Mesenteric fat pad (tissue), 1 donor: Measurements from ENCODE around the gene ATP8B3. TPM values are rescaled to one million over a fixed set of nuclear protein-coding genes. Genes with fewer than 3 reads are reported as not detected.

Experiments
- DNase-seq: peaks from one replicate; pipeline ENCODE4 v3.0.0-alpha.2; 2020; ENCODE audit warnings: low spot score
- total RNA-seq: library from RNA; stranded (reverse); fragmentation: NEBNext Ultra II Directional; extraction: Animal tissue kit (Norgen Biotek cat#: 25700); gene quantifications from one replicate; pipeline ENCODE4 v1.2.1, GENCODE V29; 2021
- donor health status: DM: yes; HTN: yes; CAD: no.

ATP8B3 gene
- total RNA-seq, 1 donor from 2014 or later, result 0.80 TPM

DNA sequence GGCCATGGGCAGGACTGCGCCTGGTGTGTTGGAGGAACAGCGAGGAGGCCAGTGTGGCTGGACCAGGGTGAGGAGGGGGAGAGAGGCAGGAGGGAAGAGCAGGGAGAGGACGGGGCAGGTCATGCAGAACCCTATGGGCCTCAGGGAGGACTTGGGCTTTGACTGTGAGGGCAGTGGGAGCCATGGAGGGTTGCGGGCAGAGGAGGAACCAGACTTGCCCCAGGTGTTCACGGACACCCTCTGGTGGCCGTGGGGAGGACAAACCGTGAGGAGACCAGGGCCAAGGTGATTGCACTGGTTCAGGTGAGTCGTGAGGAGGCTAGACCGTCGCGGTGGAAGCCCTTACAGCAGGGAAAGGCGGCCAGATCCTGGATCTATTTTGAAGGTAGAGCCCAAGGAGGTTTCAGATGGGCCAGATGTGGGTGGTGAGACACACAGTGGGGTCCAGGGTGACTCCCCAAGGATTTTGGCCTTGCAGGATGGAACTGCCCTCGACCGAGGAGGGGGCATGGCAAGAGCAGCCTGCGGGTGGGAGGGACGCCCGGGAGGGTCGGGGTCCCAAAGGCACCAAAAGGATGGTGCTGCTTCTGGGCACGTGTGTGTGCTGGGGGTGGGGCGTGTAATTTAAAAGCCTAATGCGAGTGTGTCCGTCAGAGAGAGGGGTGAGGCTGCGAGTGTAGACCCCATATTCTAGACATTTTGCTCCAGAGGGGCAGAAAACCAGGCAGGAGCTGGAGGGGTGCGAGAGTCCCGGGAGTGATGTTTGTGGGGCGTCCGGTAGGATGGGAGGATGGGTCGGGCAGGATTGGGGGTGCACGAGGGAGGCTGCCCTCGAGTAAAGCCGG, 39.0 kb upstream of the ATP8B3 start:
- no peak for DNase-seq

DNA sequence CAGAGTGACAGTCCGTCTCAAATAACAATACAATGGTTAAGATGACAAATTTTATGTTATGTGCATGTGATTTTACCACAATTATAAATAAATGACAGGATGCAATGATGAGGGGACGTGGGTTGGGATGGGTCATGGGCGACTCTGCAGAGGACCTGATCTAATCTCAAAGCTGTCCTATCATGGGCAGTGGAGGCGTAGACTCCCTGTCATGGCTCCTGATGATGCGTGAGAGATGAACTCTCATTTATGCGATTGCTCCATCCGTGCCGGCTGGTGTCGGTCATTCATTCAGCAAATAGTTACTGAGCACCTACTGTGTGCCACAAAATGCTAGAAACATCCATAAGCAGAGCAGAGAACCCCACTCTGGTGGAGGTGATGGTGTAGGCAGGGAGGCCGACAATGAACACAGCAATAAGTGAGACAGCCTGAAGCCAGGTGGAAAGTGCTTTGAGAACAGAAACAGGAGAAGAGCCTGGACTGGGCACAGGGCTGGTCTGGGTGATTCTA, 37.9 kb upstream of the ATP8B3 start:
- no peak for DNase-seq

DNA sequence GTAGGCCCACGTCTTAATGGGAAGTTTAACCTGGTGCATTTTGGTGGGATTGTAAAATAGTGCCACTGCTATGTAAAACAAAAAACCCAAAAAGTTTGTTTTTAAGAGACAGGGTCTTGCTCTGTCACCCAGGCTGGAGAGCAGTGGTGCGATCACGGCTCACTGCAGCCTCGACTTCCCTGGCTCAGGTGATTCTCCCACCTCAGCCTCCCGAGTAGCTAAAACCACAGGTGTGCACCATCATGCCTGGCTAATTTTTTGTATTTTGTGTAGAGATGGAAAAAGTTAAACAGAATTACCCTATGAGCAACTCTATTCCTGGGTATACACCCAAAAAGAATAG, 37.0 kb upstream of the ATP8B3 start:
- DNase-seq, result no peak

DNA sequence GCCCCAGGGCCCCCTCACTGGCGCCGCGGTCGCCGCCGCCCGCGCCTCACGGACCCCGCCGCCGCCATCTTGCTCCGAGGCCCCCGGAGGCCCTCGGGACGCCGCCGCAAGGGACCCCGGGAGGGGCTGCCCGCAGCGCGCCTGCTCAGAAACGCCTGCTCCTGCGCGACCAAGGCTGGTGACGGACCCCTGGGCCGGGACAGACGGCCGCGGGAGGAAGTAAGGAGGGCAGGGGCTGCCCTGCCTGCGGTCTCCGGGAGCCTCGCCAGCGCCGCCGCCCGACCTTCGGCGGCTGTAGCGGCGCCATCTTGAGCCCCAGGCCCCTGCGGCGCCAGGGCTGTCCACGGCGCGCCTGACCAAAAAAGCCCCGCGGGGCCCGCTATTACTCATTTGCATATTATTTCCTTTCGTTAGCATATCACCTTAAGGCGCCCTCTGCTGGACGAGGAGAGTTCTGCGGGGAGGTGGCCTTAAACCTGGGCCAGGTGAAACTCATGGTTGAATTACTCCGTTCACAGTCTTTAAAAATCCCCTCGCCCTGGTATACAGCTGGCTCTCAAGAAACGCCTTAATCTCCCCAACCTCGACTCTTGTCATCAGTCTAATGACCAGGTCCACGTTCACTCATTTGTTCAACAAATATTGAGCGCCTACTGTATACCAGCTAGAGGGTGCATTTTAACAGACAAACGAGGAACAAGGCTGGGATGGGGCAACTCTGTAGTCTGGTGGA, 36.5 kb upstream of the ATP8B3 start, which contains the start of gene REXO1:
Gene REXO1, minus strand, starts transcription at position 85 of the 733 bp plus-strand sequence. CDS start 125 bp downstream, outside the sequence.
- peak; percentile 97 for DNase-seq

DNA sequence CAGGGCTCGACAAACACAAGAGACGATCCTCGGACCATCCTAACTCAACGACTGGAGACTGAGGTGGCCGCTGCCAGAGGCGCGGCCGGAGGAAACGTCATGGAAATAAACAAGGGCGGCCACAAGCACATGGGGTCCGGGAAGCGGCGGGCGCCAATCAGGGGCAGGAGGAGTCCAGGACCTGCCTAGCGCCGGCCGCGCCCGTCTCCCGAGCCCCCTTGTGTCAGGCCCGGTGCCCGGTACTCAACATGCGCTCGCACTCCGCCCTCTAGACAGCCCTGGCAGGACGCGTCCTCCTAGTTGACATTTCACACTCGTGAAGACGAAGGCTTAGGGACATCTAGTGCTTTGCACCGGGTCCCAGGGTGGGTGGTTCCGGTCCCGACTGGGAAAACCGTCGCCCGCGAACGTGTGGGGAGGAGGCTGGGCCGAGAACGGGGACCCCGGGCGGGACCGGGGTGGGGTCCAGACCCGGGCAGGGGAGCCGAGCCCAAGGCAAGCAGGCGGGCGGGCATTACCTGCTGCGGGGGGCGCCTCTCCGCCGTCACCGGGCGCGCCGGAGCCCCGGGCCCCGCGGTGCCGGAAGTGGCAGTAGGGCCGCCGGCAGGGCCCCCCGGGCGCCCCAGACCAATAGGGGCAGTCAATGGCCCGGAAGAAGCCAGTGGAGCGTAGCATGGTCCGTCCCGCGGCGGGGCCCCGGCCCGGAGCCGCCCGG, 35.8 kb upstream of the ATP8B3 start:
- no peak for DNase-seq

DNA sequence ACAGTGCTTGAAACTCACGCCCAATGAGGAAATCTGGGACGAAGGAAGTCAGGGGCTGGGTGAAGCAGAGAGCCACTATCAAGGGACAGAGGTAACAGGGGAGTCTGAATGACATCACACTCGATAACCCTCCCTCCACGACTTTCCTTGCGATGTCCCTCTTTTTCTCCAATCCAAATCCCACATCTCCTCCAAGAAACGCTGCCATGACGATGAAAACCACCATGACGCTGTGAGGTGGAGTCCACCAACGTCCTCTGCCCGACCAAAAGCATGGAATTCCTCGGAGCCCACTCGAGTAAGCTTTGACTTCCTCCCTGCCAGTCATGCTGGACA, 35.2 kb upstream of the ATP8B3 start:
- no peak for DNase-seq

DNA sequence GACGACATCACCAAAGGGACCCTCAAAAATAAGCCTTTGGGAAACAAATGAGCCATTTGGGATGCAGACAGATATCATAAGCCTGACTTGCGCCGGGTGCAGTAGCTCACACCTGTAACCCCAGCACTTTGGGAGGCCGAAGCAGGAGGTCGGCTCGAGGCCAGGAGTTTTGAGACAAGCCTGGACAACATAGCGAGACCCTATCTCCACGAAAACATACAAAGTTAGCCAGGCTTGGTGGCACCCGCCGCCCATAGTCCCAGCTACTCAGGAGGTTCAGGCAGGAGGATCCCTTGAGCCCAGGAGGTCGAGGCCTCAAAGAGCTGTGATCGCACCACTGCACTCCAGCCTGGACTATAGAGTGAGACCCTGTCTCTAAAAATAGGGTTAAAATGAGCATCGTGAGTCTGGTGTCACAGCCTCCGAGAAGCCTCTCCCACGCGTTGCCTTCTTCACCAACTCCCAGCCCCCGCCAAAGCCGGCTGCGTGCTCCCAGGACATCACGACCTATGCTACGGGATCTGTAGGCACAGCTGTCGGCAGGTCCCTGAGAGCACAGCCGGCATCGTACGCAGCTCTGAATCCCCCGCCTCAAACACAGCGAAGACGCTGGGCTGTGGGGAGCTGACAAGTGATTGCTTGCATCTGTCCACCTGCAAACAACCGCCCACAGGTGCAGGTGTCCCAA, 34.6 kb upstream of the ATP8B3 start:
- DNase-seq, result no peak

DNA sequence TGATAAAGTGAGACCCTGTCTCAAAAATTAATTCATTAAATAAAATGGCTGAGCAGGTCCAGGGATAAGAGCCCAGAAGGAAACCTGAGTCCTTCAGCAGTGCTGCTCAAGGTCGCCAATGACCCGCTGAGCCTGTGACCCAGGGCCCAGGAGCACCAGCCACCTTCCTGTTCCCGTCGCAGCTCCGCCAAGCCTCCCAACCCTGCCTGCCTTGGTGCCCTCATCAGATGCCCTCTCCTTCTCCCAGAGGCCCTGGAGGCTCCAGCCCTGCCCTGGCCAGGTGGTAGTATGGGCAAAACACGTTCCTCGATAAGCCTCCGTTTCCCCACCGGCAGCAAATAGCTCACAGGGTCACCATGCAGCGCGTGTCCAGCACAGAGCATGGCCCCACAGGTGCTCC, 33.6 kb upstream of the ATP8B3 start:
- DNase-seq, result no peak

DNA sequence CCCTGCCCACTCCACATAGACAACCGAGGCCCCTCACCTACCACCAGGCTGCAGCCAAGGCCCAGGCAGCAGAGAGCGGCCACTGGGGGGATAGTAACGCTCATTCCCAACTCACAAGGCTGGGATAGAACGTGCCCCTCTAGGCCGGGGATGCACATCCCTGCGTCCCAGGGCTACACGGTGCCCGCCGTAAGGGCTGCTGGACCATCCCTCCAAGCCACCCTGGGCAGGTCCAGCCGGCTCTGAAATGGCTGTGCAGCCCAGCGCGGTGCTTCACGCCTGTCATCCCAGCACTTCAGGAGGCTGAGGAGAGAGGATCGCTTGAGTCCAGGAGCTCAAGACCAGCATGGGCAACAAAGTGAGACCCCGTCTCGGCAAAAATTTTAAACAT, 33.0 kb upstream of the ATP8B3 start:
- no peak for DNase-seq

DNA sequence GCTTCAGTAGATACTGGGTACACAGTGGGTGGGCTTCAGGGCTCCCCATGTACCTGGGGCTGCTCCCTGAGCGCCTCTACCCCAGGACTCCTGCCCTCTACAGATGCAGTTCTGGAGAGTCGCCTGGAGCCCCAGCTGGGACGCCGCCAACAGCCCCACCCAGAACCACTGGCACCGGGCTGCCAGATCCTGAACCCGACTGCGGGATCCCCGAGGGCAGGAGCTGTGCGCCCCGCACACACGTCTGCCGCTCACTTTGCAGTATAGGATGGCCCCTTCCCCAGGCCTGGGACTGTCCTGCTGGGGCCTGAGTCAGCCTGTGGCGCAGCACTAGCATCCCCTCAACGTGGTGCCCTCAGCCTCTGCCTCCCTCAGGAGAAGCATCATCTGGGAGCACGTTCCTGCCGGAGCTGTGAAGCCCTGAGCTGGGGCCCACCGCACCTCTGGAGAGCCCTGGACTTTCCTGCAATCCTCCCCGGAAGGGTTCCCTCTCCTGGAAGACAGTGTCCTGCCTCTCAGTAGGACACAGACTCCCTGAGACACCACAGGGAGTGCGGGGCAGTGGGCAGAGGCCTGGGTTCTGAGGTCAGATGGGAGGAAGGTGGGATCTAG, 32.5 kb upstream of the ATP8B3 start:
- DNase-seq, result no peak

DNA sequence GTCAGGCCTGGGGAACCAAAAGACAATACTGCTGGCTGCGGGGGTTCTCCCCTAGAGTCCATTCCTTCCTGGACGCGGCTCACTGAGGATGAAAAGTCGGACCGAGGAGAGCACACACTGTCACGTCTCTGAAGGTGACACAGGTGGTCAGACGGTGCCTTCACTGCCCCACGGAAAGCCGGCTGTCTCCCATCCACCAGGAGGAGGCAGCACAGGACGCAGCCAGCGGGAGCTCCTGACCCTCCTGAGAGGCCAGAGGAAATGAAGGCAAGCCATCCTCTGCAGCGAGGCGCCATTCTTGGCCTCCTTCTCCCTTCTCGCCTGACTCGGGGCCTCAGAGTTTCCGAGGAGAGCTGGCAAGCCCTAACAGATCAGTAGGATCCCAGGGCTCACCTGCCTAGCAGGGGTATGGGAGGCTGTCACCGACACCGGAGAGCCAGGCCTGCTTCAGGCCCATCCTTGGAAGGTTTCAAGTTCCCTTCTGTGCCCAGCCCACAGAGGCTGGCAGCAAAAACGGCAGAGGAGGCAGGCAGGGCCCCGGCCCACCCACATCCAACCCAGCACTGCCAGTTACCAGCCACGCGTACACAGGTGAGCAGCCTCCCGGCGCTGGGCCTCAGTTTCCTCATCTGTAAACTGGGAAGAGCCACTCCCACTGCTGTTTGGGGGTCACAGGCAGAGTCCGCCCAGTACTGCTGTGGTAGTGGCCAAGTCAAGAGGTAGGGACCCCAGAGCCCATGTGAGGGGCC, 31.7 kb upstream of the ATP8B3 start:
- DNase-seq, result no peak

DNA sequence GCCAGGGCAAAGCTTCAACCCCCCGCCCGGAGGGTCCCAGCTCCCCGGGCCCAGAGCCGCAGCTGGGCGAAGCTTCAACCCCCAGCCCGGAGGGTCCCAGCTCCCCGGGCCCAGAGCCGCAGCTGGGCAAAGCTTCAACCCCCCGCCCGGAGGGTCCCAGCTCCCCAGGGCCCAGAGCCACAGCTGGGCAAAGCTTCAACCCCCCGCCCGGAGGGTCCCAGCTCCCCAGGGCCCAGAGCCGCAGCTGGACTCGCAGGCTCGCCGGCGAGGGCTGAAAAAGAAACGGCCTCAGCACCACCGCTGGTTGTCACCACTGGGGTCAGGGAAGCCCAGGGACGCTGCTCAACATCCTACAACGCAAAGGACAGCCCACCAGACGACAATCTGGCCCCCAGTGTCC, 31.0 kb upstream of the ATP8B3 start:
- no peak for DNase-seq

DNA sequence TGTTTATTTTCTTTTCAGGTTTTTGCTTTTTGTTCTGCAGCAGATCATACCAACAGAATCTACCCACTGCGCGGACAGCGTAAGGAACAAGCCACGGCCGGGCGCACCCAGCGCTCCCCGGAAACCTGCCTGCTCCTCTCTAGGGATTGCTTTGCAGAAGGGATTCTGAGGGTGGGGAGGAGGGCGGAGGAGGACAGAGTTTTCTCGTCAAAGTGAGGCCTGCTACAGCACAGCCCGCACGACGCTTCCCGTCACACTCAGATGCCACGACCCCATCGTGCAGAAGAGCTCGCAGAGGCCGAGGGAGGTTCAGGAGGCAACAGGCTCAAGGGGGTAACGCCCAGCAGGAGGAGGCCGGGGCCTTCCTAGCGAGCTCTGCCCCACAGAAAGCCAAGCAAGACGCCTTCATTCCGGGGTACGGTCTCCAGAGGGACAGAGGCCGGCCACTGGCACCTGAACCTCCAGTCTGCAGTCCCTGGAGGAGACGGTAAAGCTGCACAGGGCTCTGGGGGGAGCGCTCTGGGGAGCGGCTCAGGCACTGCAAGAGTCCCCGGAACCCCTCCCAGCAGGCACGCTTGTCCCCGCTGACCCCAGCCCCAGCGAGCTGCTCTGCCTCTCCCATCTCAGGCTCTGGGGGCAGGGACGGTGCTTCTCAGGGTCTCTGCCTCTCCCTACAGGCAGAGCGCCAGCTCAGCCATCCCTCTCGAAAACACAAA, 29.3 kb upstream of the ATP8B3 start:
- DNase-seq, result no peak

DNA sequence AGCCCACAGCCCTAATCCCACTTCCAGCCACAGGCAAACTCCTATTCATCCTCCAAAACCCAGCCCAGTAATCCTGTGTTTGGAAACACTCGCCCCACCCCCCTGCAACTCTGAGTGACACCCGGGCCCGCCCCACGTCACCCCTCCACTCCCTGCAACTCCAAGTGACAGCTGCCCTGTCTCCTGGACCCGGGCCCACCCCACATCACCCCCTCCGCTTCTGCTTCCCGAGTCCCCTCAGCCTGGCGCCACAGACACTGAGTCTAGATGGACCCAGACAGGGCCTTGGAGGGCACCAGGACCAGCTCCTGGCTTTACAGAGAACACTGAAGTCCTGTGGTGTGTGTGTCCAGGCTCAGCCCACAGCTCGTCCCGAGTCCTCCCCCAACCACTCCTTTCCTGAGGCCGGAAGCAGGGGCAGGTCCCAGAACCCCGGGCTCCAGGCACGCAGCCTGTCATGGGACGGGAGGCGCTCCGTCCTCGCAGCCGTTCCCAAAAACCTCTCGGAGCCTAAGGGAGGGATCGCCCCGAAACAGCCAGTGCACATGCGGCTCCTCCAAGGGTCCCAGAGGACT, 28.6 kb upstream of the ATP8B3 start:
- DNase-seq, result no peak

DNA sequence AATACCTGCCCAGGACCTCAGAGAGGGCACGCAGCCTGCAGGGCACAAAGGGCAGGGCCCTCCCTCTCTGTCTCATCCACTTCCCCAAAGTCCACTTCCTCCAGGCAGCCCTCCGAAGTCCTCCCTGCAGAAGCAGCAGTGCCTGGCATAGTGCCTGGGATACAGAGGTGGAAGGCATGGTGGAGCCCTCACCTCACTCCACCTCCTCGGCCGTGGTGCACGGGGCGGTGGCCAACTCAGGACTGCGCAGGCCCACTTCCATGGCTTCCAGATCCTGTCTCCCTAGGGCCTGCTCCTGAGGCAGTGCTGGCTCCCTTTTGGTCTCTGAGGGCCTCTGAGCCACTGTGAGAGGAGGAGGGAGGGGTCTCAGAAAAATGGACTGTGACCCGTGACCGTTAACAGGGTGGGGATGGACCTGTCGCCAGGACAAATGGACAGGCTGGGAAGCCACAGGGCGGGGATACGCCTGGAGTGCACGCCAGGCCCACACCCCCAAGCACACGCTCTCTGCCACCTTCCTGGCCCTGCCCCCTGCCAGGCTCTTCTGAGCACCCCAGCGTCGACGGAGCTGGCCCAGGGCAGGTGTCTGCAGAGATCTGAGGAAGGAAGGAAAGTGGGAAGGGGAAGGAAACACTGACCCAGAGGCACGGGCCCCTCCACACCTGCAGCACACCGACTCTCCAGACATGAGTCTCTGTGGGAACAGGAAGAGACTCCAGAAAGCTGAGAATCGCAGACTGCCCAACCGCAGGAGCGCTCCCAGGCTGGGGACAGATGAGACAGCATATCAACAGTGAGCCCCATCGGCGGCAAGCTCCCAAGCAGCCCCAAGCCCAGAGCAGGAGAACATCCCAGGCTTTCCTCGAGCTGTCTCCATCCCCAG, 27.8 kb upstream of the ATP8B3 start:
- no peak for DNase-seq

DNA sequence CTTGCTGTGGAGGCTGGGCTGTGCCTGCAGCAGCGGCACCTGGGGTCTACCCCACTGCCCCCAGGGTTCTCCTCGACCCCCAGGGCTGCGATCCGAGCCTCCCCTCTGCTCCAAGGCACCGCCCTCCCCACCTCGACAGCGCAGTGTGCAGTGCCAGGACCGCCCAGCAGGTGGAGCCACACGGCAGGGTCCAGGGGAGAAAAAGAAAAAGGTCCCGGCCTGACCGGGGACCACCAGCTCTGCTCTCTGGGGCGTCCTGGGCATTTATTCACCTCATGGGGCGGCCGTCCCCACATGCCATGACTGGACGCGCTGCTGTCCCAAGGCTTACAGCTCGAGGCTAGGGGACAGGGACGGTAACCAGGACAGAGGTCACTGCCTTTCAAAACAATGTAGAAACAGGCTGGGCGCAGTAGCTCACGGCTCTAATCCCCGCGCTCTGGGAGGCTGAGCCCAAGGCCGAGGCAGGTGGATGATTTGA, 25.6 kb upstream of the ATP8B3 start:
- DNase-seq, result no peak

DNA sequence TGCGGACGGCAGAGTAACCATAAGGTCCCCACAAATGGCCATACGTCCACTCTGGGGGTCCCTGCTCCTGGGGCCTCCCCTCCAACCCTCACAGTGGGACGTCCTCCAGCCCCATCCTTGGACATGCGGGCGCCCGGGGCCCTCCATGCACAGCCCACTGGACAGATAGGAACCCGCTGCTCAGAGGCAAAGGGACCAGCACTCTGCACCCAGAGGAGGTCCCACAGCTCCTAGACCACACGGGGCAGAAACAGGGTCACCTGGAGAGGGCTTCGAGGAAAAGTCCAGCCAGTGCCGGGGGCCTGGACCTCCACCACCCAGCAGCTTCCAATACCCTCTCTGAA, 25.1 kb upstream of the ATP8B3 start:
- no peak for DNase-seq
